Measurements from ENCODE around the gene TIMM13. TPM values are rescaled to one million over a fixed set of nuclear protein-coding genes. Genes with fewer than 3 reads are reported as not detected.

The TIMM13 gene
- total and polyA plus RNA-seq, 10 of the 15 experiments (the other 5 are each of a cell fraction or from before 2014, with no cell fraction given) = 9.9 to 205 (median 63.6) TPM

- FAIRE-seq = no peak
- ChIA-PET SMC1A (ENCODE audit: uncharacterized antibody, unreplicated experiment) (interaction anchor here (0.6 to 1.5 kb wide), 2 partner anchors 10 to 366 kb away, joined by 3 read pairs; no protein-coding TSS in a partner anchor), CTCF (interaction anchor here (0.6 to 1.1 kb wide), 4 partner anchors 13 to 146 kb away, joined by 3 read pairs; no protein-coding TSS in a partner anchor), POLR2A (interaction anchor here (0.6 to 2.0 kb wide), 3 partner anchors 23 to 706 kb away, joined by 3 to 10 read pairs (median 6); partner anchors contain the start of genes GADD45B and TIMM13), RAD21 (ENCODE audit: unreplicated experiment) (interaction anchor here (0.9 to 1.5 kb wide), 2 partner anchors 158 to 169 kb away, joined by 4 read pairs; no protein-coding TSS in a partner anchor)
- H3K4me1 ChIP-seq (ENCODE audit: control insufficient read depth, insufficient read depth, low read length) = peaks cover 19% of the 10 kb centered on the region
- no peak overlapping the region for H2AFZ ChIP-seq (ENCODE audit: control insufficient read depth, low read depth, low read length)
- peak overlapping the region; percentile 93 for H3K4me2 ChIP-seq (ENCODE audit: control insufficient read depth, insufficient read depth)
- BruUV-seq (replicated peaks) = no TSS peak
- H4K20me1 ChIP-seq (ENCODE audit: control insufficient read depth, insufficient read depth) = peaks cover 12% of the 10 kb centered on the region
- in situ Hi-C loops (cut with MboI) (no loop called here), intact Hi-C loops (cut with micrococcal nuclease; ENCODE audit: unreplicated experiment) (no loop called here)
- H3K9me3 ChIP-seq (replicated peaks; ENCODE audit: control insufficient read depth, insufficient read depth, low read length) = no peaks in the 10 kb centered on the region
- no peak overlapping the region for H3K27ac ChIP-seq (ENCODE audit: control insufficient read depth, insufficient read depth)
- peak overlapping the region; percentile 99 for H3K4me3 ChIP-seq
- WGBS (ENCODE audit: insufficient coverage, insufficient replicate concordance, low lambda C conversion rate, missing lambda C conversion rate) = 70% methylated on average over 19 of the region's 19 CpGs
- H3K36me3 ChIP-seq (ENCODE audit: control insufficient read depth in 2 of 2, insufficient read depth in 2 of 2, low read length in 1 of 2) = peaks cover 12 to 16% of the 10 kb centered on the region in 2 experiments; a peak in 3 of 4 replicates
- no peaks in the 10 kb centered on the region for H3K27me3 ChIP-seq (replicated peaks in 1 of 2; ENCODE audit: control insufficient read depth in 2 of 2, insufficient read depth in 2 of 2, low read length in 1 of 2)
- no peak for DNase-seq (ENCODE audit: low read depth, low spot score)
- no peak for ATAC-seq
- H3K79me2 ChIP-seq (ENCODE audit: control insufficient read depth, insufficient read depth, low read length) = peaks cover 74% of the 10 kb centered on the region
- H3K9ac ChIP-seq (ENCODE audit: control insufficient read depth, insufficient read depth, low read length) = no peak overlapping the region; the same call in 1 of the 2 replicates
- TF ChIP-seq SMAD1 (IDR thresholded peaks at IDR 0.05; ENCODE audit: low read depth, partially characterized antibody) (no peak), EZH2 (IDR thresholded peaks at IDR 0.05; ENCODE audit: borderline replicate concordance, control insufficient read depth, low read depth, low read length) (no peak), ZNF384 (IDR thresholded peaks at IDR 0.05; ENCODE audit: borderline replicate concordance, low read depth, low read length) (no peak), TARDBP (IDR thresholded peaks at IDR 0.05; ENCODE audit: borderline replicate concordance) (no peak), CEBPB (IDR thresholded peaks at IDR 0.05; ENCODE audit: borderline replicate concordance in 1 of 2, low read depth in 2 of 2, low read length in 2 of 2) (no peak), MEF2A (IDR thresholded peaks at IDR 0.05; ENCODE audit: insufficient read depth, low read depth, low read length) (no peak), CBX5 (IDR thresholded peaks at IDR 0.05; ENCODE audit: low read depth) (no peak), ETV6 (conservative IDR thresholded peaks at IDR 0.05 in 1 of 2, IDR thresholded peaks at IDR 0.05 in 1 of 2; ENCODE audit: borderline replicate concordance in 1 of 2, low read depth in 1 of 2) (no peak), NR2C2 (IDR thresholded peaks at IDR 0.05; ENCODE audit: borderline replicate concordance, control insufficient read depth, insufficient read length, low read depth) (no peak), HDAC6 (IDR thresholded peaks at IDR 0.05; ENCODE audit: unreplicated experiment) (no peak), BCLAF1 (IDR thresholded peaks at IDR 0.05) (no peak), STAT3 (IDR thresholded peaks at IDR 0.05; ENCODE audit: low read depth, low read length) (no peak), GABPA (IDR thresholded peaks at IDR 0.05; ENCODE audit: low read depth) (no peak), ZNF217 (IDR thresholded peaks at IDR 0.05) (no peak), TCF7 (IDR thresholded peaks at IDR 0.05; ENCODE audit: borderline replicate concordance) (no peak), SIN3A (IDR thresholded peaks at IDR 0.05; ENCODE audit: low read depth, low read length) (no peak), SKIL (IDR thresholded peaks at IDR 0.05; ENCODE audit: low read depth, poor library complexity, severe bottlenecking) (no peak), USF1 (IDR thresholded peaks at IDR 0.05; ENCODE audit: borderline replicate concordance, extremely low read length, insufficient read depth, low read depth, low read length) (no peak)
Measured at GRCh38 chr19:2453431-2454025, 26.1 kb upstream of the TIMM13 start.
